ENCODE results near the gene UFM1.
"Not testable (repeated sequence)": the region's sequence is repeated elsewhere in the genome, so short reads cannot be mapped to it uniquely, and the experiment has no call there.

The UFM1 gene

GRCh38 chr13:38366954-38367645 is 17.4 kb downstream of the UFM1 start:
- DNase-seq = no peak

GRCh38 chr13:38369058-38369457 is 19.4 kb downstream of the UFM1 start:
- no peak for DNase-seq

GRCh38 chr13:38370096-38370495 is 20.4 kb downstream of the UFM1 start:
- not testable (repeated sequence) for DNase-seq

GRCh38 chr13:38372820-38373383 is 23.3 kb downstream of the UFM1 start:
- DNase-seq = no peak

- no peak for DNase-seq
Measured at GRCh38 chr13:38376546-38376945, 26.9 kb downstream of the UFM1 start.

- DNase-seq = no peak
Measured at GRCh38 chr13:38381890-38382289, 32.2 kb downstream of the UFM1 start.

GRCh38 chr13:38382946-38383345 is 33.3 kb downstream of the UFM1 start:
- DNase-seq = no peak

- no peak for DNase-seq
Measured at GRCh38 chr13:38384171-38384570, 34.5 kb downstream of the UFM1 start.

GRCh38 chr13:38385153-38385891 is 35.7 kb downstream of the UFM1 start:
- no peak for DNase-seq

GRCh38 chr13:38386421-38386820 is 36.8 kb downstream of the UFM1 start:
- DNase-seq = no peak

GRCh38 chr13:38391341-38391740 is 41.7 kb downstream of the UFM1 start:
- no peak for DNase-seq

- DNase-seq = no peak
Measured at GRCh38 chr13:38394777-38395496, 45.3 kb downstream of the UFM1 start.

GRCh38 chr13:38395497-38395788 is 45.8 kb downstream of the UFM1 start:
- DNase-seq = no peak

- no peak for DNase-seq
Measured at GRCh38 chr13:38398711-38399493, 49.3 kb downstream of the UFM1 start.

GRCh38 chr13:38399535-38399934 is 49.9 kb downstream of the UFM1 start:
- no peak for DNase-seq

GRCh38 chr13:38401276-38401675 is 51.6 kb downstream of the UFM1 start:
- DNase-seq = no peak

- DNase-seq = no peak
Measured at GRCh38 chr13:38405216-38405615, 55.6 kb downstream of the UFM1 start.

- no peak for DNase-seq
Measured at GRCh38 chr13:38409771-38410170, 60.1 kb downstream of the UFM1 start.

- no peak for DNase-seq
Measured at GRCh38 chr13:38412266-38412665, 62.6 kb downstream of the UFM1 start.
